IPS DF 4.7 (cell line): ENCODE results near the gene VTI1A.

Source experiments
- DNase-seq: peaks from one replicate; pipeline ENCODE4 v3.0.0-alpha.2; 2013; ENCODE audit warnings: low spot score; ENCODE audit errors: extremely low read depth

The VTI1A gene

GRCh38 chr10:112801748-112802147, 354.7 kb downstream of the VTI1A start:
- DNase-seq, result no peak

- DNase-seq, result no peak
Measured at GRCh38 chr10:112802411-112803022, 355.5 kb downstream of the VTI1A start.

- DNase-seq, result no peak
Measured at GRCh38 chr10:112803961-112804401, 357.0 kb downstream of the VTI1A start.

- DNase-seq, result no peak
Measured at GRCh38 chr10:112805254-112805590, 358.2 kb downstream of the VTI1A start.

- DNase-seq, result no peak
Measured at GRCh38 chr10:112805701-112806100, 358.7 kb downstream of the VTI1A start.

- DNase-seq, result no peak
Measured at GRCh38 chr10:112807013-112807412, 360.0 kb downstream of the VTI1A start.

GRCh38 chr10:112809736-112810135, 362.7 kb downstream of the VTI1A start:
- DNase-seq, result no peak

- DNase-seq, result no peak
Measured at GRCh38 chr10:112810711-112811151, 363.7 kb downstream of the VTI1A start.

- DNase-seq, result peak; percentile 74
Measured at GRCh38 chr10:112811741-112812551, 364.9 kb downstream of the VTI1A start.

GRCh38 chr10:112812586-112812985, 365.6 kb downstream of the VTI1A start:
- DNase-seq, result no peak

GRCh38 chr10:112813866-112814591, 367.0 kb downstream of the VTI1A start:
- no peak for DNase-seq

GRCh38 chr10:112815269-112816032, 368.4 kb downstream of the VTI1A start:
- no peak for DNase-seq

GRCh38 chr10:112816033-112816430, 369.0 kb downstream of the VTI1A start:
- no peak for DNase-seq

- no peak for DNase-seq
Measured at GRCh38 chr10:112816891-112817290, 369.9 kb downstream of the VTI1A start.

GRCh38 chr10:112817981-112818777, 371.2 kb downstream of the VTI1A start:
- DNase-seq, result no peak

GRCh38 chr10:112819231-112819630, 372.2 kb downstream of the VTI1A start:
- DNase-seq, result no peak

- DNase-seq, result no peak
Measured at GRCh38 chr10:112820320-112820719, 373.3 kb downstream of the VTI1A start.

GRCh38 chr10:112821038-112821437, 374.0 kb downstream of the VTI1A start:
- DNase-seq, result no peak

GRCh38 chr10:112821663-112822062, 374.6 kb downstream of the VTI1A start:
- DNase-seq, result no peak

GRCh38 chr10:112823007-112823406, 376.0 kb downstream of the VTI1A start:
- no peak for DNase-seq

- DNase-seq, result no peak
Measured at GRCh38 chr10:112823604-112824003, 376.6 kb downstream of the VTI1A start.
